ENCODE measurements around the gene PROSER3. TPM values are rescaled to one million over a fixed set of nuclear protein-coding genes. Genes with fewer than 3 reads are reported as not detected.

PROSER3 gene
- total and polyA plus RNA-seq, 2 donors (not counting 1 experiment from before 2014, with no cell fraction given) = 3.8 to 8.1 TPM

GRCh38 chr19:35789978-35790944, 32.3 kb downstream of the PROSER3 start:
- Histone ChIP-seq H3K4me2 (ENCODE audit: extremely low read depth, insufficient read depth, low read length) (no peak overlapping the region), H3K27ac (ENCODE audit: insufficient read depth, low read length) (no peak overlapping the region), H2AFZ (ENCODE audit: low read length) (no peak overlapping the region), H3K9ac (ENCODE audit: insufficient read depth, low read length) (no peak overlapping the region), H3K4me1 (ENCODE audit: control insufficient read depth, extremely low read depth, insufficient read depth, low read length) (peaks cover 3% of the 10 kb centered on the region), H3K27me3 (ENCODE audit: control insufficient read depth, insufficient read depth, low read length) (no peaks in the 10 kb centered on the region), H3K36me3 (ENCODE audit: control insufficient read depth, insufficient read depth, low read length) (no peaks in the 10 kb centered on the region), H3K4me3 (replicated peaks in 1 of 4; ENCODE audit: control extremely low read depth in 1 of 4, insufficient read depth in 1 of 4, low read depth in 3 of 4, low read length in 4 of 4) (no peak overlapping the region), H3K79me2 (ENCODE audit: control insufficient read depth, insufficient read depth, low read length) (no peaks in the 10 kb centered on the region), H3K9me3 (ENCODE audit: control insufficient read depth, insufficient read depth, low read depth, low read length) (no peaks in the 10 kb centered on the region), H4K20me1 (ENCODE audit: control insufficient read depth, extremely low read depth, insufficient read depth, low read length) (no peaks in the 10 kb centered on the region)
- no peak for DNase-seq (ENCODE audit: low read depth in 2 of 2)
- TF ChIP-seq EZH2 (IDR thresholded peaks at IDR 0.05; ENCODE audit: low read length, missing control alignments) (no peak), CTCF (conservative IDR thresholded peaks at IDR 0.05 in 1 of 2, IDR thresholded peaks at IDR 0.05 in 1 of 2; ENCODE audit: low read depth in 1 of 2, low read length in 2 of 2) (no peak)

GRCh38 chr19:35790981-35791813, 33.2 kb downstream of the PROSER3 start:
- H3K4me2 ChIP-seq (ENCODE audit: extremely low read depth, insufficient read depth, low read length) = no peak overlapping the region
- no peak overlapping the region for H3K9ac ChIP-seq (ENCODE audit: insufficient read depth, low read length)
- peaks cover 3% of the 10 kb centered on the region for H3K4me1 ChIP-seq (ENCODE audit: control insufficient read depth, extremely low read depth, insufficient read depth, low read length)
- H3K79me2 ChIP-seq (ENCODE audit: control insufficient read depth, insufficient read depth, low read length) = no peaks in the 10 kb centered on the region
- no peak overlapping the region for H3K27ac ChIP-seq (ENCODE audit: insufficient read depth, low read length)
- TF ChIP-seq EZH2 (IDR thresholded peaks at IDR 0.05; ENCODE audit: low read length, missing control alignments) (no peak), CTCF (conservative IDR thresholded peaks at IDR 0.05 in 1 of 2, IDR thresholded peaks at IDR 0.05 in 1 of 2; ENCODE audit: low read depth in 1 of 2, low read length in 2 of 2) (no peak)
- H3K36me3 ChIP-seq (ENCODE audit: control insufficient read depth, insufficient read depth, low read length) = no peaks in the 10 kb centered on the region
- no peak overlapping the region for H3K4me3 ChIP-seq (replicated peaks in 1 of 4; ENCODE audit: control extremely low read depth in 1 of 4, insufficient read depth in 1 of 4, low read depth in 3 of 4, low read length in 4 of 4)
- peaks cover 6% of the 10 kb centered on the region for H3K27me3 ChIP-seq (ENCODE audit: control insufficient read depth, insufficient read depth, low read length)
- H4K20me1 ChIP-seq (ENCODE audit: control insufficient read depth, extremely low read depth, insufficient read depth, low read length) = no peaks in the 10 kb centered on the region
- no peaks in the 10 kb centered on the region for H3K9me3 ChIP-seq (ENCODE audit: control insufficient read depth, insufficient read depth, low read depth, low read length)
- DNase-seq (ENCODE audit: low read depth in 2 of 2) = no peak
- H2AFZ ChIP-seq (ENCODE audit: low read length) = no peak overlapping the region

GRCh38 chr19:35791814-35792279, 33.9 kb downstream of the PROSER3 start:
- peaks cover 10% of the 10 kb centered on the region for H3K27me3 ChIP-seq (ENCODE audit: control insufficient read depth, insufficient read depth, low read length)

More at GRCh38 chr19:35791814-35792279, 33.9 kb downstream of the PROSER3 start:
- no peak for TF ChIP-seq EZH2 (IDR thresholded peaks at IDR 0.05; ENCODE audit: low read length, missing control alignments)
- no peak for TF ChIP-seq CTCF (conservative IDR thresholded peaks at IDR 0.05 in 1 of 2, IDR thresholded peaks at IDR 0.05 in 1 of 2; ENCODE audit: low read depth in 1 of 2, low read length in 2 of 2)
- Histone ChIP-seq H3K27ac (ENCODE audit: insufficient read depth, low read length) (no peak overlapping the region), H3K4me3 (replicated peaks in 1 of 4; ENCODE audit: control extremely low read depth in 1 of 4, insufficient read depth in 1 of 4, low read depth in 3 of 4, low read length in 4 of 4) (no peak overlapping the region), H3K4me2 (ENCODE audit: extremely low read depth, insufficient read depth, low read length) (no peak overlapping the region), H3K36me3 (ENCODE audit: control insufficient read depth, insufficient read depth, low read length) (no peaks in the 10 kb centered on the region), H3K9me3 (ENCODE audit: control insufficient read depth, insufficient read depth, low read depth, low read length) (no peaks in the 10 kb centered on the region), H3K79me2 (ENCODE audit: control insufficient read depth, insufficient read depth, low read length) (no peaks in the 10 kb centered on the region), H3K4me1 (ENCODE audit: control insufficient read depth, extremely low read depth, insufficient read depth, low read length) (peaks cover 3% of the 10 kb centered on the region), H3K9ac (ENCODE audit: insufficient read depth, low read length) (no peak overlapping the region), H2AFZ (ENCODE audit: low read length) (no peak overlapping the region), H4K20me1 (ENCODE audit: control insufficient read depth, extremely low read depth, insufficient read depth, low read length) (no peaks in the 10 kb centered on the region)
- DNase-seq (ENCODE audit: low read depth in 2 of 2) = no peak
